Activated CD4-positive, alpha-beta T cell treated with anti-CD3 and anti-CD28 coated beads for 1 hour (primary cell): ENCODE data around the gene PRM3.

Source experiments
- DNase-seq: peaks from one replicate; pipeline ENCODE4 v3.0.0-alpha.2; 2020

Gene PRM3

DNA sequence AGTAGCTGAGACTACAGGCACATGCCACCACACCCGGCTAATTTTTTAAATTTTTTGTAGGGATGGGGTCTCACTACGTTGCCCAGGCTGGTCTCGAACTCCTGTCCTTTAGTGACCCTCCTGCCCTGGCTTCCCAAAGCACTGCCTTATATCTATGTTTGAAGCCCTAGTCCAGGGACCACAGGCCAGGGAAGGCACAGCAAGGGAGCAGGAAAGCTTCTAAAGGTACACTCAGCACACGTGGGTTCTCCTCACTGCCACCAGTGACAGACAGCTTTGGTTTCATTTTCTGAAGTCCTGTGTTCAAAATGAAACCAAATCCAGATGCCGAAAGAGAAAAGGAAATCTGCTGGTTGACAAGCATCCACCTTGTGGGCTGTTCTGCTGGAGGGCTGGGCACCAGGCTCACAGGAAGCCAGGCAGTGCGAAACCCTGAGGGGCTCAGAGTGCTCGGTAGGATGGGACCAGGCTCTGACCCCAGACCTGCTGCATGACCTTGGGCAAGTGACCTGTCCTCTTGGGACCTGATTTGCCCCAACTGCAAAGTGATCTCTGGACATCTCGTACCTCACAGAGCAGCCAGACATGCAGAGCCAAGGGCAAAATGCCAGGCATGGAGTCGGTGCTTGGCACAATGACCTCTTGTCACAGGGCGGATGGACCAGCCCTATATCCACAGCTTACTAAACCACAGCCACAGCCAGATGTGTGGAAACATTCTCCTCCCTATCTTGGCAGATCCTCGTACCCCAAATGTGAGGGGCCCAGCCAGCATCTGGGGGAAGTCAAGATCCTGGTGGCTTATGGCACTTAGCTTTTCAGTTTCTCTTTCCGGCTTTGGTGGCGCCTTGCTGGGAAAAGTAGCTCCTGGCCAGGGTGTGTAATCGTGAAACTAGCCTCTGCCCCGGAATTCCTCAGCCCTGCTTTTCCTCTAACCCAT, 14.6 kb downstream of the PRM3 start:
- peak; percentile 14 for DNase-seq

DNA sequence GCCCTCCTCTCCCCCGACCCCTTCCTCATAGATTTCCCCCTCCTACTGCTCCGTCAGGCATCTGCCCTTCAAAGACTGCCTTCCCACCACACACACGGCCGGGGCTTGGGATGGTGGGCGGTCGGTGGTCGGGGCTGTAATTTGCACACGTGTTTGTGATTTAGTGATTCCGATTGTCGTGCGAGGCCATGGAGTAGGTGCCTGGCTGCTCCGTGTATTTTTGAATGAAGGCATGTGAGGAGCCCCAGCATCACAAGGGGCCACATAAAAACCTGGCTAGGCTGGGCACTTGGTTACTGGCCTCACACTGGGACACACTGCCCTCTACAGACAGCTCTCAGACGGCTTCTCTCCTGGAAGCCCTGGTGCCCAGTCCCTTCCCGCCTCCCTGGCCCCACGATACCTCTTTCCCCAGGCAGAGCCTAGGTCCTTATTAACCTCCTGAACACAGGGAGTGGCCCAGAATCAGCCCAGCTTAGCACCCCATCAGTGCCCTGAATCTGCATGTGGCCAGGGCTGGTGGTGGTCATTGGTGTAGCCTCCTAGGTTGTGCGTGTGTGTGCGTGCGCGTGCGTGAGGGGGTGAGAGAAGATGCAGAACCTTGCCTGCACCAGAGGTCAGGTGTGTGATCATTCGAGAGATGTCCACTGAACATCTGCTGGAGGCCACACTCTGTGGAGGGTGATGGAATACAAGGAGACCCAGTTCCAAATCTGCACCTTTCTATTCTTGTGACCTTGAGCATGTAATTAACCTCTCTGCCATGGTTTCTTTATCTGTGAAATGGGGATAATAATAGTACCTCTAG, 16.1 kb downstream of the PRM3 start:
- peak; percentile 34 for DNase-seq

DNA sequence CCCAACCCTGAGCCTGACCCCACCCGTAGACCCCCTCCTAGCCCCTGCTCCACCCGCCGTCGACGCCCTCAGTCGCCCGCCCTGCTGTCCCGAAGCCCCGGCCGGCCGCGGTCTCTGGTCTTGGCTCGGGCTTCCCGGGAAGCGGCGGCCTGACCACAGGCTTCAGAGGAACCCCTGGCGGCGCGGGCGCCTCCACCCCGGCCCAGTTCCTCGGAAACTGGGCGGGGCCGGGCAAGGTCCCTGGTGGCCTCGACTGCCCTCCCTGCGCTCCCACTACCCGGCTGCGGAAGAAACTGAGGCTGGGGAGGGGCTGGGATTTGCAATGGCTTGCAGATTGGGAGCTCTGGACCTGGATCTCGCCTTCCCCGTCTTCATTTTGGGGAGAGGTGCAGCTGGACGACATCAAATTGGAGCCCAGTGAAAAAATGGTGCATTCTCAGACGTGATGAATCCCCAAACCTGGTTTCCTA, 16.7 kb downstream of the PRM3 start:
- DNase-seq, result peak; percentile 27

DNA sequence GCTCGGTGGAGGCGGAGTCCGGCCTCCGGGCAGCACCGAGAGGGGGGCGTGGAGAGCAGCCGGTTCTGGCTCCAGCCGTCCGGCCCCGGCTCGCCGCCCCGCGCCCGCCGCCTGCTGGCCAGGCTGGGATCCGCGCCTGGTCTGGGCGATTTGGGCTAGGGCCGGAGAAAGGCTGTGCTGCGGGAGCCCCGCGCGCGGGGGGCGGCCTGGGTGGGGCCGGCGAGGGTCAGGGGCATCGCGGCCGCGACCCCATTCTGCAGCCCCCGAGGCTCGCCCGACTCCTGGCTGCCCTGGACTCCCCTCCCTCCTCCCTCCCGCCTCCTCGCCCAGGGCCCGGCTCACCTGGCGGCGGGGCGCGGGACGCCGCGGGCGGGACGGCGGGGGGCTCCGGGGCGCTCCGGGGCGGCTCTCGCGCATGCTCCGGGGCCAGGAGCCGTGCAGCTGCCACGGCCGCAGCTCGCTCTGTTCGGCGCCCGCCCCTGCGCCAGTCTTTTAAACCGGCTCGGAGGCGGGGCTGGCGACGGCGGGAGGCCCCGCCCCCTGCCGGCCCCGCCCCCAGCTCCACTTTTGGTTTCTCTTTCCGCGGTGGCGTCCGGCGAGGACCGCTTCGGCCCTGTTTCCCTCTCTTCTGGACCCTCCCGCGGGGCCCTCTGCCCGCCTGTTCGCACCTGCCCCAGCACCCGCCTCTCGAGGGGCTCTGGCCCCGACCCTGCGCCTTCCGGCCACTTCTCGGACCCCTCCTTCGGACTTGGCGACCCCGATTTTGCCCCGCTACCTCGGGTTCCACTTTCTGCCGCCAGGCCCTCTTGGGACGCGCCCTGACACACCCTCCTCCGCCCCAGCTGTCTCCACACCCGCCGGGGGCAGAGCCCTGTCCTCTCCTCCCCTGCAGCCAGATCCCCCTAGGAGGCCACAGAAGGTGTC, 17.4 kb downstream of the PRM3 start, which contains the start of gene SOCS1:
TSS of gene SOCS1 (minus strand) at position 468 of the 924 bp plus-strand sequence. CDS start 726 bp downstream, outside the sequence.
- DNase-seq, result peak; percentile 90

DNA sequence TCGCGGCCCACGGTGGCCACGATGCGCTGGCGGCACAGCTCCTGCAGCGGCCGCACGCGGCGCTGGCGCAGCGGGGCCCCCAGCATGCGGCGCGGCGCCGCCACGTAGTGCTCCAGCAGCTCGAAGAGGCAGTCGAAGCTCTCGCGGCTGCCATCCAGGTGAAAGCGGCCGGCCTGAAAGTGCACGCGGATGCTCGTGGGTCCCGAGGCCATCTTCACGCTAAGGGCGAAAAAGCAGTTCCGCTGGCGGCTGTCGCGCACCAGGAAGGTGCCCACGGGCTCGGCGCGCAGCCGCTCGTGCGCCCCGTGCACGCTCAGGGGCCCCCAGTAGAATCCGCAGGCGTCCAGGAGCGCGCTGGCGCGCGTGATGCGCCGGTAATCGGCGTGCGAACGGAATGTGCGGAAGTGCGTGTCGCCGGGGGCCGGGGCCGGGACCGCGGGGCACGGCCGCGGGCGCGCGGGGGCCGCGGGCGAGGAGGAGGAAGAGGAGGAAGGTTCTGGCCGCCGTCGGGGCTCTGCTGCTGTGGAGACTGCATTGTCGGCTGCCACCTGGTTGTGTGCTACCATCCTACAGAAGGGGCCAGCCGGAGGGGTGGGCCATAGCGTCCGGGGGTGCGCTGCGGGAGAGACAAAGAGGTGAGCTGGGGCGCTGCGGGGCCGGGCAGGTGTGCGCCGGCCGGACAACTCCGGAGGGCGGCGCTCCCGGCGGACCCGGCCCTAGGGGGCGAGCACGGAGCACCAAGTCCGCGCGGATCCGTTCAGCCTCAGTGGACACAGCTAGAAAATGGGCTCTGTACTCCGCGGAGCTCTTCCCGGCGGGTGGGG, 18.3 kb downstream of the PRM3 start:
- DNase-seq, result peak; percentile 47

DNA sequence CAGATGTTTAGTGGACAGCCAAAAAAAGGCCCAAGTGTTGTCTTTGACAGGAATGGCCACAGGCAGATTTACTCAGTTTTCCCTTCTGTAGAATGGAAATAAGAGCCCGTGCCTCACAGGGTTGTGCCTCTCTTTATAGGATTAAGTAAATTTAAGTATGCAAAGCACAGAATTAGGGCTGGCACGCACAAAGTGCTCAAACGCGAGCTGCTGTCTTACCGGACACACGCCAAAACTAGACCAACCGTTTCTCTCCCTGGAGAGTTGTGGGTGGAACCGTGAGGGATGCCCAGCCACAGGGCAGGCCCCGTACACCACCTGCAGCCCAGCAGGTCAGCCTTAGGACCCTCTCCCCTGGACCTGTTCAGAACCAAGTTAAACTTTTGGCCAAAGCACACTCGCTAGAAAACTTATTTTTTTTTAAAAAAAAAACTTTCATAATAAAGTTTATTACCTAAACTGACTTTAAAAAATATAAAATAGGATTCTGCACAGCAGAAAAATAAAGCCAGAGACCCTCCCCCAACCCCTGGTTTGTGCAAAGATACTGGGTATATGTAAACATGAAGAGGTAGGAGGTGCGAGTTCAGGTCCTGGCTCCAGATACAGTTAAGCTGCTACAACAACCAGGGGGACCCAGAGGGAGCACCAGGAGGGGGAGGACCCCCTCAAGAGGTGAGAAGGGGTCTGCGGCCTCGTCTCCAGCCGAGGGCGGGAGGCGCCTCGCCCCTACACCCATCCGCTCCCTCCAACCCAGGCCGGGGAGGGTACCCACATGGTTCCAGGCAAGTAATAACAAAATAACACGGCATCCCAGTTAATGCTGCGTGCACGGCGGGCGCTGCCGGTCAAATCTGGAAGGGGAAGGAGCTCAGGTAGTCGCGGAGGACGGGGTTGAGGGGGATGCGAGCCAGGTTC, 19.2 kb downstream of the PRM3 start:
- no peak for DNase-seq

DNA sequence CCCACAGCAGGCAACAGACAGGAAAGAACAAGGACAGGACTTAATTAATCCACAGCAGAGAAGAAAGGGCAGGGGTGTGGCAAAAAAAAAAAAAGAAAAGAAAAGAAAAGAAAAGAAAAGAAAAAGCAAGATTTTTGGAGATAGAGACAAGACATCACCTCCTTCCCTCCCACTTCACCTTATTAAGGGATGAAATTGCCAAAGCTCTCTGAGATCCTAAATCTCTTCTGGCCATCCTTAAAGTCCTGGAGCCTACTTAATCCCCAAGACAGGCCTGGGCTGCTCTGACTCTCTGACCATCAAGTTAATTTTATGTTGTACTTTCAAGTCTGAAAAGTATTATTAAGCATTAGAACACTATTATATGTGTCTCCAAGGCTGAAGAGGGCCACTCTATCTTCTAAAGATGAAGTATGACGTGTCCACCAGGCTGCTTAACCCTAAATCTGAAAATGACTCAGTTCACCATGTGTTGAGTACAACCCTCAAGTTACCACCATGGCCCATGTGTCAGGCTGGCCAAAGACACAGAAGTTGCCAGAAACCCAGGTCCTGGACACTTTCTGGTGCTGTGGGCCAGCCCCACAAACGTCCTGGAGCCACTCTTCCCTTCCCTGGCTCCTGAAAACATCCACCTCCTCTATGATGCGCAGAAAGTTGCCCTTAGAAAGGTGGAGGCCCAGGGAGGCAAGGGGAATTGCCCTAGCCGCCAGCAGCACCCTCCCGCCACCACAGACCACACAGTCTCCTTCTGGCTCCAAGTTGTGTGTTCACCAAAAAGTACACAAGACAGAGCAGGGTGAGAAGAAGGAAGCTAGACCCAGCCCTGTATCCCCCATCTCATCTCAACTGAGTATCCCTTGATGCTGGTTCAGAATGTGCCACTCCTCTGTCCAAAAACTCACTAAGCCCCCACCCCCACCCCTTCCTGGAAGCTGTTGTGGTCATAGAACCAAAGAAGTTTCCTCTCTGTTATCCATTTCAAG, 20.1 kb downstream of the PRM3 start:
- DNase-seq, result no peak

DNA sequence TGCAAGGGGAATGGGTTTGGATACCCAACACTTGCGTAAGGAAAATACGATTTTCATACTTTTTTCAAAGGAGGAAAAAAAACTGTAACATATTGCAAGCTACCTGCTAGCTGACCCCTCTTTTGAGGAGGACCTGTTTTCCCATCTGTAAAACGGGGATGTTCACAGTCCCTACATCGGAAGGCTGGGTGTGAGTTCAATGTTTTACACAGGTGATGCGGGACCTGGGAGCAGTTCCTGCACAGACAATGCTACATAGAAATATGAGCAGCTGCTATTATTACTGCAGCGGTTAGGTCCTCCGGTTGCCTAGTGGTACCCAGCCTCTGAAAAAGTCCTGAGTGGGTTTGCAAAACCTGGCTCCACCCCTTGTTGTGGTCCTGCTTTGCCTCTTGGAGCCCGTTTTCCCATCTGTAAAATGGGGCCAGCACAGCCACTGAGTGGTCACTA, 20.9 kb downstream of the PRM3 start:
- no peak for DNase-seq

DNA sequence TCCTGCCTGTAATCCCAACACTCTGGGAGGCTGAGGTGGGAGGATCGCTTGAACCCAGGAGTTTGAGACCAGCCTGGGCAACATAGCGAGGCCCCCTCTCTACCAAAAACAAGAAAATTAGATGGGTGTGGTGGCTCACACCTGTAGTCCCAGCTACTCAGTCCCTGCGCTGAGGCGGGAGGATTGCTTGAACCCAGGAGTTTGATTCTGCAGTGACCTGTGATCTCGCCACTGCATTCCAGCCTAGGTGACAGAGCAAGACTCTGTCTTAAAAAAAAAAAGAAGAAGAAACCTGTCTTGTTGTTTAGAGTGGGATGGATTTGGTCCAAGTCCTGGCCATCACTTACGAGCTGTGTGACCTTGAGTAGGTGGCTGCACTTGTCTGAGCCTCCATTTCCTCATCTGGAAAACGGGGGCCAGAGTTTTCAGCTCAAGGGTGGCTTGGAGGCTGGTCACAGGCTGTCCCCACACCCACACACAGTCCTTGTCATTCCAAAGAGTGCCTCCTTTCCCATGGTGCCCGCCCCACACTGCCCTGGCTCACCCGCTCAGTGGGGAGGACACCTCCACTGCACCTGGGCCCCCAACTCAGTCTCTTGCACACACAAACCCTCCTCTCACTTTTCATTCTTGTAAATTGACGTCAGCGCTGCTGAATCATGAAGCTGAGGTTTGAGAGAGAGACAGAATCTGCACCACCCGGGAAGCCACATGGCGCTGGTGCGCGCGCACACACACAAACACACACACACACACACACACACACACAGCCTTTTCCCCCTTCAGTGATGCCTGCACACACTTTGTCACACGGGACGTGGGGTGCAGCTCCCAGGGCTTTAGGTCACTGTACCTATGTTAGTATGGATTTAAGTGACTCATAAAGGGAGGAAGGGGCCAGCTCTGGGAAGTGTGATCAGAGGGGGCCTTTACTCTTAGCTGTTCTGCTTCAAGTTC, 21.6 kb downstream of the PRM3 start:
- DNase-seq, result peak; percentile 73

DNA sequence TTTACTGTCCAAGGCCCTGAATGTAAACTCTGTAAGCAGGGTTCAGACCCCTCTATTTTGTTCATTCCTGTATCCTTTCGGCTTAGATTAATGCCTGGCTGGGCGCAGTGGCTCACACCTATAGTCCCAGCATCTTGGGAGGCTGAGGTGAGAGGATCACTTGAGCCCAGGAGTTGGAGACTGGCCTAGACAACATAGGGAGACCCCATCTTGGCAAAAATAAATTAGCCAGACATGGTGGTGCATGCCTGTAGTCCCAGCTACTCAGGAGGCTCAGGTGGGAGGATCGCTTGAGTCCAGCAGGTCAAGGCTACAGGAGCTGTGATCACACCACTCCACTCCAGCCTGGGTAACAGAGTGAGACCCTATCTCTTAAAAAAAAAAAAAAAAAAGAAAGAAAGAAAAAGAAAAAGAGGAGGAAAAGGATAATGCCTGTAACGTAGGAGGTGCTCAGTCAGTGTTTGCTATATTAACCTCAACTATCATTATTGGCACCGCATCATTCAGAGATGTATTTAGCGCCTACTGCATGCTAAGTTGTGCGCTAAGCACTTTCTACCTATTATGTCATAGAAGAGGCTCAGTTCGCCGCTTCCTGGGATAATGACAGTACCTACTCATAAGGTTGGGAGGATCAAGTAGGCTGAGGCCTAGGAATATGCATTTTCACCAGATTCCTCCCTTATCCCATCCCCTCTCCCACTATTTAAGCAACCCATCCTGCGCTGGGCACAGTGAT, 22.5 kb downstream of the PRM3 start:
- no peak for DNase-seq

DNA sequence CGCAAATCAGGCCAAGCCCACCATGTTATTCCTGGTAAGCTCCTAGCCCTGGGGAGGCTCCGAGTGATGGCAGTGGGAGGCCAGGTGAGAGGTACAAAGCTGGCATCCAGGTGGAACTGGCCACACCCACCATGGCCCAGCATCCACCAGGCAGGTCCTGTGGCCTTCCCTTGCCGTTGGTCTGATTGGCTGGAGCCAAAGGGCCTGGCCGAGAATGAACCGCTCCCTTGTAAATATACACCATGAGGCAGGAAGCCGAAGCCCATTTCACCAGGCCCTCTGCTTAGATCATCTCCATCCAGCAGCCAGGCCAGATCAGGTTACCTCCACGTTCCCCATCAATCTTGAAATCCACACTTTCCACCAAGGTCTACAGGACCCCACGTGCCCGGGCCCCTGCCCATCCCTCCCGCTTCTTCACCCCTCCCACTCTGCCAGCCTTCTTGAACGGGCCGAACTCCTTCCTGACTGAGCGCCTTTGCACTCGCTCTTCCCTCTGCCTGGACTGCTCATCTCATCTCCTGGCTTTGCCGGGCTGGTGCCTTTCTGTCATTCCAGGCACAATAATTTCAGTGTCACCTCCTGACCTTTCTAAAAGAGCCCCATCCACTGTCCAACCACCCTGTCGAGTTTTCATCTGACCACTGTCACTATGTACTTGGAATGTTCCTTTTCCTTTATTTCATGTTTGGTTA, 23.2 kb downstream of the PRM3 start:
- no peak for DNase-seq

DNA sequence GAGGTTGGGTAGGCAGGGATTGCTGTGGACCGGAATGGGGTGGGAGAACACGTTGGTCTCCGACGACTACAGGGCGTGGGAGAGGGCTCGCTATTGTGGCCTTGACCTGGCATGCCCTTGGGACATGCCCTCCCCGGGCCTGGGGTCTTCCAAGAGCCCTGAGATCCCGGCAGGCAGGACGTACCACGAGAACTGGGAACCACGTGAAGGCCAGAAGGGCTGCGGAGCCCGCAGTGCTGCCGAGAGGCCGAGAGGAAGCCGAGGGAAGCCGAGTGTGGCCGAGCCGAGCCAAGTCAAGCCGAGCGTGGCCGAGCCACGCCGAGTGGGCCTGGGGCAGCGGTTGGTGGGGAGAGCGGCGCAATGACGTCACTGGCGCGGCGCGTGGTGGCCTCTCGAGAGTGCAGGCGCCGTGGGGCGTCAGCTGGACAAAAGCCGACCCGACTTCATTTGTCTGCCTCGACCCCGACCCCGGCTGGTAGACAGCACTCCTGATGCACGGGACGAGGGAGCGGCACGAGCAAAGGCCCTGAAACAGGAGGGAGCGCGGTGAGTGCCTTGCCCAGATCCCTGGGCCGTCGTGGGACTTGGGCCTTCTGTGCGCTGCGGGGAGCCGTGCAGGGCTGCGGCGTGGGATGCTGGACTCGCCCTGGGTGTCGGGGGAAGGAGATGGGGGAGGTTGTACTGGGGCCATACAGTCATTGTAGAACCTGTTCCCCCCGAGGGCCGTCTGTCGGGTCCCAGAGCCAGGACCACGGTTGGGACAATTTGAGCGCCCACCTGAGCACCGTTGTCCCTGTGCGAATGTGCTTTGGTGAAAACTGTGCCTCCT, 24.0 kb downstream of the PRM3 start:
- DNase-seq, result no peak

DNA sequence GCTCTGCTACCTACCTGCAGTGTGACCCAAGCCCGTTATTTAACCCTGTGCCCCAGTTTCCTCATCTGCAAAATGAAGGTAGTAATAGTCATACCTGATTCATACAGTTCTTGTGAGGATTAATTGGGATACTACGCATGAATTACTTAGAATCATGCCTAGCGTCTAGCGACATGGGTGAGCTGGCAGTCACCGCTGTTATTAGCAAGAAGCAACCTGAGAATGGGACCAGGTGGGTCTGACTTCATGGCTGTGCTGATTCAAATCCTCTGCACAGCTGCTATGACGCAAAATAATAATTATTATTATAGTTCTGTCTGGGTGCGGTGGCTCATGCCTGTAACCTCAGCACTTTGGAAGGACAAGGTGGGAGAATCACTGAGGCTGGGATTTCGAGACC, 25.3 kb downstream of the PRM3 start:
- no peak for DNase-seq

DNA sequence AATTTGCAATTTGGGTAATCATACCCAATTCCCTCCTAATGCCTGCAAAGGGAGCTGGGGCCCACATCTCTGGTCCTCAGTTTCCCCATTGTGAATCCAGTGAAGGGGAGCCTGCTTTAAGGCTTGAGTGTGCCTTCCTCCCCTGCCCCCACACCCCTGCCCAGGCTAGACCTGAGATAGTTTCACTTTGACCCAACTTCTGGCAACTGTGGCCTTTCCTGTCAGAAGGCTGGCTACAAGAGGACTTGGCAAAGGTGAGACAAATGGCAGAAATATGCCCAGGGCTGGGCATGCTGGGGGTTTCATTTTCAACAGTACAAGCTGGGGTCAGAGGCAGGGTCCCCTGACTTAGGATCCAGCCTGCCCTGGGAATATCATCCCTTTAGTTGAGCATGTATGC, 27.4 kb downstream of the PRM3 start:
- DNase-seq, result no peak

DNA sequence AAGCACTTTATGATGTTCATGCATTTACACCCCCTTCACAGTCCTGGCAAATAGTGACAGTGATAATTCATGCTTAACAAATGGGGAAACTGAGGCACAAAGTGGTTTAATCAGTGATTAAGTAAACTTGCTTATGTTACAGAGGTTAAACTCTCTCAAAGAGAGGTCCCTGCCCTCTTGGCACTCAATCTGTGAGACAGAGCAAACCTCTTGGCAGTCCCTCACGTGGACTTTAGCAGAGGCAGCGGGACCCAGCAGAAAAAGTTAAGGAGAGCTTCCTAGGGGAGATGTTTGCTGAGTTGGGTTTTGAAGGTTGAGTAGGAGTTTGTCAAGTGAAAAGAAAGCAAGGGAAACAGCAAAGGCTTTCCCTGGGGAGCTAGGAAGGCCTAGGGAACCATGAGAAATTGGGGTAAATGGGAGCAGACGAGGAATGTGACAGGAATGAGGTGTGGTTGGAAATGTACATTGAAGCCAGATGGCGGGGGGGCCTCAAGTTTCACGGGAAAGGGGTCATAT, 28.1 kb downstream of the PRM3 start:
- DNase-seq, result no peak
